HL-60/S4 treated with retinoic acid at 250 ng/mL for 4 days and 3 days (cell line): ENCODE measurements around the gene CEP250.
"Not testable (repeated sequence)": the region's sequence is repeated elsewhere in the genome, so short reads cannot be mapped to it uniquely, and the experiment has no call there.

Experiments
- in situ Hi-C: fragments of 300-500 bp; cut with MboI; formaldehyde crosslinking; loops from 2 replicates; pipeline ENCODE4 v1.7.0; 2022; ENCODE audit warnings: low sequenced_read_pairs

The CEP250 gene

GRCh38 chr20:35515949-35516645 is 60.7 kb downstream of the CEP250 start:
- in situ Hi-C loops = no loop called here

GRCh38 chr20:35517125-35517524 is 61.7 kb downstream of the CEP250 start:
- in situ Hi-C loops = no loop called here

GRCh38 chr20:35517767-35518166 is 62.4 kb downstream of the CEP250 start:
- in situ Hi-C loops = not testable (repeated sequence)

- in situ Hi-C loops = no loop called here
Observed at GRCh38 chr20:35518955-35519354, 63.6 kb downstream of the CEP250 start.

GRCh38 chr20:35523298-35523888 is 68.0 kb downstream of the CEP250 start:
- in situ Hi-C loops = no loop called here

GRCh38 chr20:35525639-35526038 is 70.2 kb downstream of the CEP250 start:
- in situ Hi-C loops = no loop called here

- in situ Hi-C loops = no loop called here
Observed at GRCh38 chr20:35527122-35527769, 71.8 kb downstream of the CEP250 start.

- in situ Hi-C loops = no loop called here
Observed at GRCh38 chr20:35529552-35529951, 74.2 kb downstream of the CEP250 start, which contains the start of gene C20orf173. Gene C20orf173 (minus strand): TSS chr20:35529652. CDS start chr20:35529373, 279 bp downstream.

- in situ Hi-C loops = no loop called here
Observed at GRCh38 chr20:35539756-35540212, 84.4 kb downstream of the CEP250 start.

- in situ Hi-C loops = no loop called here
Observed at GRCh38 chr20:35541118-35541782, 85.9 kb downstream of the CEP250 start.

GRCh38 chr20:35541783-35542662 is 86.6 kb downstream of the CEP250 start, which contains the start of gene ERGIC3:
Gene ERGIC3 (plus strand): TSS chr20:35542078. CDS start chr20:35542098, 20 bp downstream.
- in situ Hi-C loops = no loop called here

GRCh38 chr20:35542990-35543389 is 87.6 kb downstream of the CEP250 start:
- in situ Hi-C loops = no loop called here

GRCh38 chr20:35544436-35544835 is 89.0 kb downstream of the CEP250 start:
- in situ Hi-C loops = no loop called here

GRCh38 chr20:35544941-35545340 is 89.5 kb downstream of the CEP250 start:
- in situ Hi-C loops = not testable (repeated sequence)

GRCh38 chr20:35546127-35546526 is 90.7 kb downstream of the CEP250 start:
- in situ Hi-C loops = no loop called here

- in situ Hi-C loops = no loop called here
Observed at GRCh38 chr20:35547329-35547728, 91.9 kb downstream of the CEP250 start.

- in situ Hi-C loops = no loop called here
Observed at GRCh38 chr20:35551503-35551902, 96.1 kb downstream of the CEP250 start.

- in situ Hi-C loops = no loop called here
Observed at GRCh38 chr20:35552914-35553313, 97.5 kb downstream of the CEP250 start.

GRCh38 chr20:35555461-35555860 is 100.1 kb downstream of the CEP250 start:
- in situ Hi-C loops = not testable (repeated sequence)

- in situ Hi-C loops = no loop called here
Observed at GRCh38 chr20:35555951-35556645, 100.7 kb downstream of the CEP250 start.
